ENCODE measurements around the gene THRSP. TPM values are rescaled to one million over a fixed set of nuclear protein-coding genes. Genes with fewer than 3 reads are reported as not detected.

Gene THRSP
- total and polyA plus RNA-seq, 2 of the 4 experiments (the other 2 are of a cell fraction): not detected

GRCh38 chr11:78099666-78100065 is 36.0 kb downstream of the THRSP start:
- Histone ChIP-seq H4K8ac (ENCODE audit: low read depth in 2 of 2, low read length in 2 of 2) (no peak overlapping the region), H2BK120ac (ENCODE audit: low read depth, low read length) (no peak overlapping the region), H2AK5ac (ENCODE audit: low read depth, low read length) (no peak overlapping the region), H3K27ac (ENCODE audit: insufficient read depth, low read length) (no peak overlapping the region), H4K91ac (ENCODE audit: insufficient read depth, low read depth, low read length) (no peak overlapping the region), H3K4me1 (ENCODE audit: control insufficient read depth, insufficient read depth, low read length) (peaks cover 4% of the 10 kb centered on the region), H3K9ac (ENCODE audit: low read depth, low read length) (no peak overlapping the region), H3K9me3 (ENCODE audit: control insufficient read depth, insufficient read depth, low read length) (no peaks in the 10 kb centered on the region), H2AFZ (replicated peaks; ENCODE audit: low read length, poor library complexity) (no peak overlapping the region), H4K5ac (ENCODE audit: low read depth, low read length) (no peak overlapping the region), H2BK15ac (ENCODE audit: low read depth, low read length) (no peak overlapping the region), H3K9me1 (ENCODE audit: insufficient read depth, low read length) (no peaks in the 10 kb centered on the region), H3K79me1 (ENCODE audit: low read depth in 1 of 2, low read length in 2 of 2) (no peaks in the 10 kb centered on the region), H4K20me1 (ENCODE audit: insufficient read depth, low read length) (no peaks in the 10 kb centered on the region), H3K27me3 (ENCODE audit: control insufficient read depth, insufficient read depth, low read length) (no peaks in the 10 kb centered on the region), H3K18ac (ENCODE audit: low read depth, low read length) (no peak overlapping the region), H3K23ac (ENCODE audit: low read depth, low read length) (no peak overlapping the region), H2BK20ac (ENCODE audit: low read depth, low read length) (no peak overlapping the region), H3K4ac (ENCODE audit: low read depth, low read length) (no peak overlapping the region), H3K14ac (replicated peaks; ENCODE audit: low read depth, low read length) (no peak overlapping the region), H3K36me3 (ENCODE audit: control insufficient read depth, insufficient read depth, low read length) (peaks cover 17% of the 10 kb centered on the region), H3K56ac (ENCODE audit: extremely low read depth, insufficient read depth, low read length) (no peak overlapping the region), H2AK9ac (replicated peaks; ENCODE audit: low read depth, low read length, poor library complexity) (no peak overlapping the region), H2BK5ac (ENCODE audit: low read depth, low read length, poor library complexity, severe bottlenecking) (no peak overlapping the region), H3K4me2 (ENCODE audit: low read depth, low read length) (no peak overlapping the region), H3K4me3 (ENCODE audit: insufficient read depth, low read depth, low read length) (no peak overlapping the region)
- no peak for DNase-seq
- BruUV-seq (replicated peaks): no TSS peak
- CTCF ChIA-PET: no interaction called here
- in situ Hi-C loops (cut with MboI; ENCODE audit: low sequenced_read_pairs) (no loop called here), intact Hi-C loops (cut with micrococcal nuclease) (no loop called here), dilution Hi-C loops (cut with HindIII; ENCODE audit: low sequenced_read_pairs, unreplicated experiment) (no loop called here)
- POLR2A ChIA-PET (ENCODE audit: unreplicated experiment): no interaction called here
- TF ChIP-seq SMC3 (IDR thresholded peaks at IDR 0.05; ENCODE audit: low read depth, low read length) (no peak), USF2 (IDR thresholded peaks at IDR 0.05; ENCODE audit: low read depth, low read length) (no peak), POLR2A (IDR thresholded peaks at IDR 0.05; ENCODE audit: low read depth, low read length) (no peak), CTCF (conservative IDR thresholded peaks at IDR 0.05; ENCODE audit: low read depth, low read length) (no peak), FOS (IDR thresholded peaks at IDR 0.05; ENCODE audit: low read depth, low read length) (no peak), CEBPB (IDR thresholded peaks at IDR 0.05; ENCODE audit: low read depth, low read length) (no peak), NFE2L2 (IDR thresholded peaks at IDR 0.05; ENCODE audit: low read depth, low read length) (no peak), MAFK (IDR thresholded peaks at IDR 0.05; ENCODE audit: low read depth, low read length) (no peak), ELK1 (IDR thresholded peaks at IDR 0.05; ENCODE audit: borderline replicate concordance, low read depth, low read length) (no peak), RFX5 (IDR thresholded peaks at IDR 0.05; ENCODE audit: low read depth, low read length) (no peak), RAD21 (IDR thresholded peaks at IDR 0.05; ENCODE audit: low read length) (no peak), RCOR1 (IDR thresholded peaks at IDR 0.05; ENCODE audit: insufficient replicate concordance, low read length) (no peak), CHD1 (IDR thresholded peaks at IDR 0.05; ENCODE audit: low read depth, low read length) (no peak), MXI1 (IDR thresholded peaks at IDR 0.05; ENCODE audit: borderline replicate concordance, low read depth, low read length) (no peak)
- ATAC-seq (ENCODE audit: low read depth): no peak
- WGBS, 2 experiments (ENCODE audit: extremely low coverage in 2 of 2, insufficient read length in 1 of 2): no CpG with 5 or more reads among the region's 4 CpGs

Measured in IMR-90 (cell line).